GM21529 (cell line): ENCODE results near the gene IL16.
"Not testable (repeated sequence)": the region's sequence is repeated elsewhere in the genome, so short reads cannot be mapped to it uniquely, and the experiment has no call there.

Source experiments
- ATAC-seq: cut with Tn5 transposase; IDR thresholded peaks from one replicate; pipeline ENCODE4 v1.9.1; 2021; ENCODE audit not compliant: unreplicated experiment

The IL16 gene

DNA sequence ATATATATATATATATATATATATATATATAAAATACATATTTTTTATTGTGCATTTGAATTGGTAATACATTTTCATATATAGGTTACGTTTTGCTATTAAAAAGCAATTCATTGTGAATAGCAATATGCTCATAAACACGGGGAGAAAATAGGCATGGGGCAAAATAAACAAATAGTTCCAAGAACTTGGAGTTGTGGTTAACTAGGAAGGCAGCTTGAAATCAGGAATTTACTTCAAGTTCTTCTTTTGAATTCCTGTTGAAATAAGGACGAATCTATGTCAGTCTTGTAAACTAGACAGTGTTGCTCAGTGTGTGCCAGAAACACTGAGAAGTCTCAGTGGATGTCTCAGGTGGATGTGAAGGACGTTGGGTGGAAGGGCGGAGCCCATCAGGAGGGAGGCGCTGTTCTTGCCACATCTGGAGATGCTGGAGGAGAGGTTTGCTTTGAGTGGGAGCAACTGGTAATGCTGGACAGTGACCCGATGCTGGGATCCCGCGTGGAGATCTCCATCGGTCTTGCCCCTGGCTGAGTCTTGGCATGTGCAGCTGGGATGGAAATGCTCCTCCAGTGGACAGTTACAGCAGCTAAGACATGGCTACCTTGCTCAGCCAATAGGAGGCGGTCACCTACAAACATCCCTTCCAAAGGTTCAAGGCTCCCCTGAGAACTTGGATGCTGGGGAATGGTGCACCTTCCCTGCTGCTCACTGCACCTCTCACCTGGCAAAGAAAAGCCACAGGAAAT, 2.5 kb downstream of the IL16 start:
- no peak for ATAC-seq

DNA sequence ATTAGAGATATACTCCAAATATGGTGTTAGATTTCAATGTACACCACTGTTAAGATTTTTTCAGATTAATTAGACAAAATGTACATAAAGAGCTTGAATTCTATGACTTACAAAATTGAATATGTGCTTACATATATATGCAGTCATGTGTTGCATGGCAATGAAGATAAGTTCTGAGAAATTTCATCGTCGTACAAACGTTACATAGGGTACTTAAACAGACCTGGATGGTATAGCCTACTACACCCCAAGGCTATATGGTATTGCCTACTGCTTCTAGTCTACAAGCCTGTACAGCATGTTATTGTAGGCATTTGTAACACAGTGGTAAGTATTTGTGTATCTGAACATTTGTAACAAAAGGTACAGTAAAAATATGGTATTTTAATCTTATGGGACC, 9.3 kb downstream of the IL16 start:
- ATAC-seq: no peak

DNA sequence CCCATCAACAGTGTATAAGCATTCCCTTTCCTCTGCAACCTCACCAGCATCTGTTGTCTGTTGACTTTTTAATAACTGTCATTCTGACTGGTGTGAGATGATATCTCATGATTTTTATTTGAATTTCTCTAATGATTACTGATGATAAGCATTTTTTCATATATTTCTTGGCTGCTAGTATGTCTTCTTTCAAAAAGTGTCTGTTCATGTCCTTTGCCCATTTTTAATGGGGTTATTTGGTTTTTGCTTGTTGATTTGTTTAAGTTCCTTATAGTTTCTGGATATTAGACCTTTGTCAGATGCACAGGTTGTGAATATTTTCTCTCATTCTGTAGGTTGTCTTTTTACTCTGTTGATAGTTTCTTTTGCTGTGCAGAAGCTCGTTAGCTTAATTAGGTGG, 11.3 kb downstream of the IL16 start:
- not testable (repeated sequence) for ATAC-seq

DNA sequence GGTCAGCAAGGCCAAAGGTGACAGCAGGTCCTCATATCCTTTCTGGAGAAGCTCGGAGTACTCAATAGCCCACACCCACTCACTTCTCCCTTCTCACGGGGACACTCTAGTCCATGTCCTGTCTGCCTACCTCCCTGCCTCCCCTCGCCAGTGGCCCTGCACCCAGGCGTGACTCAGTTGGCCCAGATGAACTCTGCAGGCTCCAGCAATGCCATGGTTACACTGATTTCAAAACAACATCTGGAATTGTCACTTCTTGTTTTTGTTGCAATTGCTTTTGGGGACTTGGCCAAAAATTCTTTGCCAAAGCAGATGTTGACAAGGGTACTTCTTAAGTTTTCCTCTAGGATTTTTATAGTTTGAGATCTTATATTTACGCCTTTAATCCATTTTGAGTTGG, 13.0 kb downstream of the IL16 start:
- ATAC-seq: no peak

DNA sequence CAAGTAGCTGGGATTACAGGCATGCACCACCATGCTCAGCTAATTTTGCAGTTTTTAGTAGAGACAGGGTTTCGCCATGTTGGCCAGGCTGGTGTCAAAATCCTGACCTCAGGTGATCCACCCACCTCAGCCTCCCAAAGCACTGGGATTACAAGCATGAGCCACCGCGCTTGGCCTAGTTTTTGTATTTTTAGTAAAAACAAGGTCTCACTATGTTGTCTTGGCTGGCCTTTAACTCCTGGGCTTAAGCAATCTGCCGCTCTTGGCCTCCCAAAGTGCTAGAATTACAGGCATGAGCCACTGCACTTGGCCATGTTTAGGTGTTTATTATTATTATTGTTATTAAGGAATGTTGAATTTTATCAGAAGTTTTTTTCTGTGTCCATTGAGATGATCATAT, 14.7 kb downstream of the IL16 start:
- no peak for ATAC-seq

DNA sequence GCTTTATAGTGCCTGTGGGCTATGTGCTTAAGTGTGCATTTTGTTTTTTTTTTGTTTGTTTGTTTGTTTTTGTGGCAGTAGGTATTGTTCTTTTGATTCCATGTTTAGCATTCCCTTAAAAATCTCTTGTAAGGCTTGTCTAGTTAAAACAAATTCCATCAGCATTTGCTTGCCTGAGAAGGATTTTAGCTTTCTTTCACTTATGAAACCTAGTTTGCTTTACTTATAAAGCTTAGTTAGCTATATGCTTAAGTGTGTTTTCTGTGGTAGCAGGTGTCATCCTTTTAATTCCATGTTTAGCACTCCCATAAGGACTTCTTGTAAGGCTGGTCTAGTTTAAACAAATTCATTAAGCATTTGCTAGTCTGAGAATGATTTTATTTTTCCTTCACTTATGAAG, 17.3 kb downstream of the IL16 start:
- ATAC-seq: no peak

DNA sequence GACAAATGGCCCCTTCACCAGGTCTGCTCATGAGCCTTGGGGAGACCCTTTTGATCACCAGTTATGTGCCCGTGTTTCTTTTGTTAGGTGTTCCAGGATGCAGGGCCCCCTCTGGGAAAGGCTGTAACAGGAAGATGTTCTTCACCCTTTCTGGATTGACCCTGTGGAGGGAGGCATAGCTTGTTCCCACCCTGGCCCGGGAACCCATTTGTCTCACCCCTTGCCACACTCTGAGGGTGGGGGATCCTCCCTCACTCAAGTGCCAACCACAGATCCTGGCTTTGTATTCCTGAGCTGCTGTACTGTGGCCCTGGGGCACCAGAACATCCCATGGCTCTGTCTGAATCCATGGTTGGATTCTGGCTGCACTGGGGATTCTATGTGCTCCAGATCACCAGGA, 18.9 kb downstream of the IL16 start:
- no peak for ATAC-seq

DNA sequence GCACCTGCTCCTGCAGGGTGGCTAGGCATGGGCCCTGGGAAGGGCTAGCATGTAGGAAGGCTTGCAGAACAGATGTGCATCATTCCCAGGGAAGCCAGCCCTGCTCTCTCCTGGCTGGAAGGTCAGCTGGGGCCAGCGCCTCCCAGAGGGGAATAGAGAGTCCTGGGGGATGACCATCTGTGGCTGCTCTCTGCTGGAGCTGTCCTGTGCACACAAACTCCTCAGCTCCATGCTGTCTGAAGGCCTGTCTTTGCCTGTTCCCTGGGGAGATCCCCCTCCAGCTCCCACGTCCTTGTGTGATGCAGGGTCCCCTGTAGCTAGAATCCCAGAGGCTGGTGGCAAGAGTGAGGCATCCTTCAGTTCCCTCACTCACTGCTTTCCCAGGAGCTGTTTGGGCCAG, 19.3 kb downstream of the IL16 start:
- no peak for ATAC-seq

DNA sequence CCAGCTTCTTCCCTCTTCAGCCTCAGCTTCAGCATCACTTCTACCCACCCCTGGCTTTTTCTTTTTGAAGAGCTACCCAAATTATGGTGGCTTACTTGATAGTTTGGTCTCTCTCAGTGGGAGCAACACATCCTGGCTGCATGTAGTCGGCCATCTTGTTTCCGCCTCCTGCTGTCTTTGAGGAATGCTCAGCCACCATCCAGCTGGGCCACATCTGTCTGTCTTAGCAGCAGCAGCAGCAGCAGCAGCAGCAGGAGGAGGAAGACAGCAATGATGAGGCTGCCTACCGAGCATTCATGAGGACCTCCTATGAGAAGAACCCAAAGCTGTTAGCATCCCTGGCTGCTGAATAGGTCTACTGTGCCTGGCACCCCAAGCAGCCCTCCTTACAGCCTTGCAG, 19.7 kb downstream of the IL16 start:
- no peak for ATAC-seq

DNA sequence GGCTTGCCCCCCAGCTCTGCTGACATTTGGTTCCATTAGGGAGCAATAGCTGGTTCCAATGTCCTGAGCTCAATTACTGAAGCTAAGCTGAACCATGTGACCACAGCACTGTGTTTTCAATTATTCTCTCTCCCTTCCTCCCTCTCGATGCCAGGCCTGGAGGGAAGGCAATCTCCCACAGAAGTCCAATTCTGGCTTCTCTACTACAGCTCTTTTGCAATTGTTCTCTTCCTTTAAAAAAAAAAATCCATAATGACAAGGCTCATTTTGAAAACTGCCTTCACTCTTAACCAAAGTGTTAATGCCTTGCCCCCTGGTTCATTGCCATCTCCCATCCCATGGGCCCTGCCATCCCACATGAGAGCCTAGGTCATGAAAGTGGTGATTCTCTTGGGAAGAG, 24.8 kb downstream of the IL16 start:
- ATAC-seq: no peak

DNA sequence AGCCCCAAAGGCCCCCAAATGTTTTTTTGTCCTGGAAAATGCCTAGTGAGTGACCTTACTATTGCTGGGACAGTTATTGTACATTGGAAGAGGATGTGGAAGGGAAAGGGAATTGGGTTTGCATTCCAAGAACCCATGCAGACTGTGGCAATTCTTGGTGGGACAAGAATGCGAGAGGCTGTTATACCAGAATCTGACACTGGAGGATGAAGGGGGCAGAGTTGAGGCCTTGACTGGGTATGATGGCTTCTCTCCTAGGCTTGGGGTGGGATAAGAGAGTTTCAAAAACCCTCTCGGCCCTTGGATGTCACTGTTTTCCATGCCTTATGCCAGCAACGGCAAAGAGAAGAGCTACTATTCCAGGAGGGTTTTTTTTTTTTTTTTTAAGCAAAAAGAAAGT, 25.3 kb downstream of the IL16 start:
- no peak for ATAC-seq

DNA sequence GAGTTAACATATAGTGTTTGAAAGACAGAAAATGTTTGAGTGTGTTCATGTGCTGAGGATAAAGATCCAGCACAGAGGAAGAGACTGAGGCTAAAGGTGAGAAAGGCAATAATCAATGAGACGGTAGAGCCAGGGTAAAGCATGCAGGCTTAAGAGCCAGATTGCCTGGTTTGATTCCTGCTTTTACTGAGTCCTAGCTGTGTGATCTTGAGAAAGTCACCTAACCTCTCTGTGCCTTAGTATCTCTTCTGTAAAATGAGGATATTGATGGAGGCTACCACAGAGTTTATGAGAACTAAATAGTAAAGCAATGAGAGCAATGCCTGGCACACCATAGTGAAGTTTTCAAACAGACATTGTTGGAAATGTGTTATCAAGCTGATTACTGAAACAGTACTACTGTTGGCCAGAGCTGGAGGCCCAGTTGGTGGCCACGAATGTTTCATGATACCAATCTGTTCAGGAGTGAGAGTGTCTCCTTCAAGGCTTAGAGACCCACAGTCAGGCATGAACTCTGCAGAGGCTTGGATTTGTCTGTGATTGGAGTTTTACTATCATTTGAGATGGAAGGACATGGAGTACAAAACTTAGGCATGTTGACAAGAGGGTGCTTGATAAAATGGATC, 26.8 kb downstream of the IL16 start:
- no peak for ATAC-seq

DNA sequence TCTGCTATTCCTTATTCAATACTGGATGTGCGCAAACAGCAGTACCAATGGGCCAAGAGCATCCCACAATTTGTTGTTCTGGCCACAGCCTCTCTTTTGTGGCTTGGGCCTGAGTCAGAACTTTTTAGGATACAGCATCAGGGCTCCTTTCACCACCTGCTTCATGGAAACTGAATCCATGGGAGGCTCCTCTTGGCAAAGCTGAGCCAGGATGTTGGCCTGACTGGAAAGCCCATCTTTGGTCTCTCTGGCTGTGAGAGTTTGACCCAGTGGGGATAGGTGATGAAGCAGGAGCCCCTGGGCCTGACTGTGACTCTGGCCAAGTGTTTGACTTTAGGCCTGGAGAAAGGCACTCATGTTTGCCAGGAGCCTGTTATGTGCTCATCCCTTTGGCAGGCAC, 27.6 kb downstream of the IL16 start:
- ATAC-seq: no peak

DNA sequence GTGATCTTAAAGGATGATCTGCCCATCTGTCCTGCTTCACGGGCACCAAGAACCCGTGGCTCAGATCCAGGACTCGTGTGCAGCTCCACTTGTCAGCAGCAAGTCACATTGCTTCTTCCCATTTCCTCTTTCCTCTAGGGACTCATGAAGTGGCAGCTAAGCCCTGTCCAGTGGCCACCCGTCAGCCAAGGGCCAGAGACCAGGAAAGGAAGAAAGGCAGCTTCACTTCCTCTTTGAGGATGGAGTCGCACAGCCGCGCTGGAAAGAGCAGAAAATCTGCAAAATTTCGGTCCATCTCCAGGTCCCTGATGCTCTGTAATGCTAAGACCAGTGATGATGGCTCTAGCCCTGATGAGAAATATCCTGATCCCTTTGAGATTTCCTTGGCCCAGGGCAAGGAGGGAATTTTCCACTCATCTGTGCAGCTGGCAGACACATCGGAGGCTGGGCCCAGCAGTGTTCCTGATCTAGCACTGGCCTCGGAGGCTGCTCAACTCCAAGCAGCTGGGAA, 28.5 kb downstream of the IL16 start:
- no peak for ATAC-seq

DNA sequence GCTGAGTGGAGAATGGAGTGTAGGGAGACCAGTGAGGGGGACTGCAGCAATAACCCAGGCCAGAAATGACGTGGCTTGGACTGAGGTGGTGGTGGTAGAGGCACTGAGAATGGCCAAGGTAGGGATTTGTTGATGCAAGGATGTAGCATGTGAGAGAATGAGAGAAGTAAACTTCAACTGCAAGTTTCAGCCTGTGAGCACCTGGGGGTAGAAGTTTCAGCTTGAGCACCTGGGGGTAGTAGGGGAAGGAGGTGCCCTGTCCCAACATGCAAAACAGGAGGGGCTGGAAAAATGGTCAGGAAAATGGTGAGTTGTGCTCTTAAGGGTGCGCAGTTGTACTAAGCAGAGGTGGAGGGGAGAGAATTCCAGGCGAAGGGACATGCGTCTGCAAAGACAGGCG, 31.0 kb downstream of the IL16 start:
- ATAC-seq: no peak

DNA sequence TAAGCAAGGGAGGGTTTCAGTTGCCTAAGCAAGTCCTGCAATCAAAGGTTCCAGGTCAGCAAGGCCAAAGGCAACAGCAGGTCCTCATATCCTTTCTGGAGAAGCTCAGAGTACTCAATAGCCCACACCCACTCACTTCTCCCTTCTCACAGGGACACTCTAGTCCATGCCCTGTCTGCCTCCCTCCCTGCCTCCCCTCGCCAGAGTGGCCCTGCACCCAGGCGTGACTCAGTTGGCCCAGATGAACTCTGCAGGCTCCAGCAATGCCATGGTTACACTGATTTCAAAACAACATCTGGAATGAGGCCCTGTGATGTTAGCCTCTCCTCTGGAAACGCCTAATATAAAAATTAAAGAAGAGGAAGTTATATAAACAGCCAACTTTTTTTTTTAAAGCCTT, 32.9 kb downstream of the IL16 start:
- ATAC-seq: no peak

DNA sequence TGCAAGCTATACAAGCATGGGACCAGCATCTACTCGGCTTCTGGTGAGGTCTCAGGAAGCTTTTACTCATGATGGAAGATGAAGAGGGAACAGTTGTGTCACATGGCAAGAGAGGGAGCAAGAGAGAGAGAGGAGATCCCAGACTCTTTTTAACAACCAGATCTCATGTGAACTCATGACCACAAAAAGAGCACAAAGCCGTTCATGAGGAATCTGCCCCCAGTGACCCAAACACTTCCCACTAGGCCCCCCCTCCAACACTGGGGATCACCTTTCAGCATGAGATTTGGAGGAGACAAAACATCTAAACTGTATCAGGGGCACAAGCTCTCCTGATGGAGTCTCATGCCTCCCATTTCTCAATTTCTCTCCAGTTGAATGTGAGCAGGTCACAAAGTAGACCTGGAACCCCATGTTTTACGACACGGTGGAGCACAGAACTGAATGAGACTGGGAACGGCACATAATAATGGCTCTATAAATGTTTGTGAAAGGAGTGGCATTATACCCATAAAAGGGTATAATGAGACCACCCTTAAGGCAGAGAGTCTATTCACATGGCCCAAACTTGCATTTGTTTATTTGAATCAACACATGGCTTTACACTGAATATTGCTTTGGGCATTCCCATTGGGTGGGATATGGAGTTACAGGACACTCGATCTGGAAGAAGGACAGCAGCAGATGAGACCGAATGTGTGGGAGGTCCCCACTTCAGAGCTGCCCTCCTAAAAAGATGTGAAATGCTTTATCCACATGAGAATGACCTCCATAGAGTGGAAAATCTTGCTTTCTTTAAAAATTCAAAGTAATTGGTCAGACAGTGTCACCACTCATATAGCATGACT, 38.8 kb downstream of the IL16 start:
- ATAC-seq: no peak

DNA sequence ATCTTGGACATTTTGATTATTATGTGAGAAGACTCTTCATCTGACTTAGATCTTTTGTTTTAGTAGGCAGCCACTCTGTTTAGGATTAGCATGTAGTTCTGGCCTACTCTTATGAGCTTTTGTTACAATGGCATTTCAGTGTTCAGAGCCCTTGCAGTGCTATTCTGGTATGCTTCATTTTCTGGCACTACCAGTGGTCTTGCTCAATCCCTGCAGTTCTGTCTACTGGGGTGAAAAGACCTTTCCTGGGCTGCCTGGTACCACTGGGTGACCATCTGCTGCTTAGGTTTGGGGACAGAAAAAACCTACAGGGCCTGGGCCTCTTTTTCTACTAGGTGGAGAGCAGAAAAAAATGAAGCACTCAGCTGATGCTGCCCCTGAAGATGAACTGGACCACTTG, 42.5 kb downstream of the IL16 start:
- ATAC-seq: no peak

DNA sequence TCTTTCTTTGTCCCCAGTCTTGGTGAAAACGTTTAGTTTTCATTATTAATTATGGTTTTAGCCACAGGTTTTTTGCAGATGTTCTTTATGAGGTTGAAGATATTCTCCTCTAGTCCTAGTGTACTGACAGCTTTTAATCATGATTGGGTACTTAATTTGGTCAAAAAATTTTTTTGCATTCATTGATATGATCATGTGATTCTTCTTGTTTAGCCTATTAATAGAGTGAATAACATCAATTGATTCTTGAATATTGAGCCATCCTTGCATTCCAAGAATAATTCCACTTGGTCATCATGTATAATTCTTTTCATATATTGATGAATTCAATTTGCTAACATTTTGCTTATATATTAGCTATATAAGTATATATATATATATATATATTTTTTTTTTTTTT, 46.1 kb downstream of the IL16 start:
- no peak for ATAC-seq

DNA sequence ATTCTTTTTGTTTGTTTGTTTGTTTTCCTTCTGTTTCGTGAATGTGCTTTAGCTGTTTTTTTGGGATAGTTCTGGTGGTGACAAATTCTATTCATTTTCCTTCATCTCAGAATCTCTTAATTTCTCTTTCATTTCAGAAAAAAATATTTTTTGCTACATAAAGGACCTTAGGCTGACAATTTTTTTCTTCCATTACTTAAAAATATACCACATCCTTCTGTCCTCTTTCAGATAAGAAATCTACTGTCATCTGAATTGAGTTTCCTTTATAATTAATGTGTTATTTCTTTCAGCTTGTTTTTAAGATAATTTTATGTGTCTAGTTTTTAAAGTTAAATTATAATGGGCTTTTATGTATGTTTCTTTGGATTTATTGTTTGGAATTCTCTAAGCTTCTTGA, 47.6 kb downstream of the IL16 start:
- no peak for ATAC-seq

DNA sequence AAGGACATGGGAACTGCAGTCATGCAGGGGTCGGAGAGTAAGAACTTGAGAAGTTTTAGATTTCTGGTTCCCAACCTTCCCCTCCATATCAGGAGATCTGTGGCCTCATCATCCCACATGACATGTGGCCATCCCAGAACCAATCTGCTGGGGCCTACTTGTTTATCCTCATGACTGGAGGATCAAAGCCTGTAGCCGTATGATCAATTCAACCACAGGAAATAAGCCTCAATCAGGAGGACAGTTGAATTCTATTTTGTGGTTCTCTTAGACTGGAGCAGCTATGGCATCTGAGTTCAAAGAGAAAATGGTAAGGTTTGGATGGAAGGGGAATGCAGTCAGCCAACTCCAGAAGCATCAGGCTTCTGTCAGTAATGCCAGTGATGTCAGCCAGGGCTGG, 57.2 kb downstream of the IL16 start:
- no peak for ATAC-seq
